Measurements from ENCODE around the gene CSDE1. TPM values are rescaled to one million over a fixed set of nuclear protein-coding genes. Genes with fewer than 3 reads are reported as not detected.
"Not testable (repeated sequence)": the region's sequence is repeated elsewhere in the genome, so short reads cannot be mapped to it uniquely, and the experiment has no call there.

The CSDE1 gene
- total RNA-seq (2014; rRNA removed; shearing (Covaris generic)), result 322 and 732 TPM in 2 replicates

DNA sequence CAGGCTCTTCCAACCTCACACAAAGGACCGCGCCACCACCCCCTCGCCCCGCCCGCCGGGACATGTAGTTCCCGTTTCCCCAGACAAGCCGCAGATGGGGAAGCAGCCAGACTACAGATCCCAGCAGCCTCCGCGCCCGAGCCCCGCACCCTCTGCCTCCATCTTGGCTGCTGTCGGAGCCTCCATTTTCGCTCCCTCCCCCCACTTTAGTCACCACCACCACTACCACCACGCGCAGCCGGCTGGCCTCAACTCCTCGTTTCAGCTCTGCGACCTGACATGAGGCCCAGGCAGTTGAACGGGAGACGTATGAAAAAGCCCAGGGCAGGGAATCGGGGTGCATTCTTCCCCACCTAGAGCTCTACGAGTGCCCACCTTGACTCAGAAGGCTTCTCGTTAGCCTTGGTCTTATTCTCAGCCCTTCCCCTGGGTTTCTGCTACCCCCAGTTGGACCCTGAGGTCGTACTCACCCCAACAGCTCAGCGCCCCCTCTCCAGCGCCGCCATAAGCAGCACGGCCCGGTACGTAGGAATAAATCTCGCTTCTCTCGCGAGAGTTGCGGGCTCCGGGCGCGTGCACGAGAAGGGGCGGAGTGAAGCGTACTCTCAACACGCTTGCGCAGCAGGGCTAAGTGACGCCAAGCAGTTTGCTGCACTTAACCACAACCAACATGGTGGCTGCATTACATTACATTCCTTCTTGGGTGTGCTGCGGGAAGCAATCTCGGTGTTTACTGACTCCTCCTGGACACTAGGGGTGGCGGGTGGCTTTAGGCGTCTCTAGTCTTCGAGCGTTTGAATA, at the start of gene CSDE1:
TSS of gene CSDE1 (minus strand) at position 530 of the 801 bp plus-strand sequence. CDS start 18,094 bp downstream, outside the sequence.
- peak; percentile 98 for DNase-seq (ENCODE audit: low read depth)

DNA sequence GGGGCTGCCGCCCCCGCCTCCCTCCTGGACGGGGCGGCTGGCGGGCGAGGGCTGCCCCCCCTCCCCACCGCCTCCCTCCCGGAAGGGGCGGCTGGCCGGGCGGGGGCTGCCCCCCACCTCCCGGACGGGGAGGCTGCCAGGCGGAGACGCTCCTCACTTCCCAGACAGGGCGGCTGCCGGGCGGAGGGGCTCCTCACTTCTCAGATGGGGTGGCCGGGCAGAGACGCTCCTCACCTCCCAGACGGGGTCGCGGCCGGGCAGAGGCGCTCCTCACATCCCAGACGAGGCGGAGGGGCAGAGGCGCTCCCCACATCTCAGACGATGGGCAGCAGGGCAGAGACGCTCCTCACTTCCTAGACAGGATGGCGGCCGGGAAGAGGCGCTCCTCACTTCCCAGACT, 46.7 kb upstream of the CSDE1 start:
- DNase-seq (ENCODE audit: low read depth), result not testable (repeated sequence)

DNA sequence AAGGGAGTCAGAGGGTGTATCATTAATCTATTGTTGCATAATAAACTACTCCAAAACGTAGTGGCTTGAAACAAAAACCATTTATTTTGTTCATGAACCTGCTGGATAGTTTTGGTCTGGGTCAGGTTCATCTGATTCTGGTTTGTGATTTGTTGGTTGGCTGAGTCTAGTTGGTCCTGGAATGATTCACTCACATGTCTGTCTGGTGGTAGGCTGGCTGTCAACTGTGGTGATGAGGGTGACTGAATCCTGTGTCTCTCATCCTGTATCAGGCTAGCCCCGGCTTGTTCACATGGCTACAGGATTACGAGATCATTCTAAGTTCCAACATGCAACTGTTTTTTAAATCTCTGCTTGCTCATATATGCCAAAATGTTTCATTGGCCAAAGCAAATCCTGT, 45.2 kb upstream of the CSDE1 start:
- DNase-seq (ENCODE audit: low read depth), result no peak

DNA sequence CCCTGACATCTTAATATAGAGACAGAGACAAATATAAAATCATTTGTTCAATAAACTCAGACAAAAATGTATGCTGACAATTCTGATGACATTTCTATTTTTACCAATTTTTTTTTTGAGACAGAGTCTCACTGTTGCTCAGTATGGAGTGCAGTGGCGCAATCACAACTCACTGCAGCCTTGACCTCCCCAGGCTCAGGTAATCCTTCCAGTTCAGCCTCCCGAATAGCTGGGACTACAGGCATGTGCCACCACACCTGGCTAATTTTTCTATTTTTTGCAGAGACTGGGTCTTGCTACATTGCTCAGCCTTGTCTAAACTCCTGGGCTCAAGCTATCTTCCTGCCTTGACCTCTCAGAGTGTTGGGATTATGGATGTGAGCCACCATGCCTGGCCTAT, 36.3 kb upstream of the CSDE1 start:
- DNase-seq (ENCODE audit: low read depth), result no peak

DNA sequence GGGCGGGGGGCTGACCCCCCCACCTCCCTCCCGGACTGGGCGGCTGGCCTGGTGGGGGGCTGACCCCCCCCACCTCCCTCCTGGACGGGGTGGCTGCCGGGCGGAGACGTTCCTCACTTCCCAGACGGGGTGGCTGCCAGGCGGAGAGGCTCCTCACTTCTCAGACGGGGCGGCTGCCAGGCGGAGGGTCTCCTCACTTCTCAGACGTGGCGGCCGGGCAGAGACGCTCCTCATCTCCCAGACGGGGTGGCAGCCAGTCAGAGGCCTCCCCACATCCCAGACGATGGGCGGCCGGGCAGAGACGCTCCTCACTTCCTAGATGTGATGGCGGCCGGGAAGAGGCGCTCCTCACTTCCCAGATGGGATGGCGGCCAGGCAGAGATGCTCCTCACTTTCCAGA, 32.8 kb upstream of the CSDE1 start:
- not testable (repeated sequence) for DNase-seq (ENCODE audit: low read depth)

DNA sequence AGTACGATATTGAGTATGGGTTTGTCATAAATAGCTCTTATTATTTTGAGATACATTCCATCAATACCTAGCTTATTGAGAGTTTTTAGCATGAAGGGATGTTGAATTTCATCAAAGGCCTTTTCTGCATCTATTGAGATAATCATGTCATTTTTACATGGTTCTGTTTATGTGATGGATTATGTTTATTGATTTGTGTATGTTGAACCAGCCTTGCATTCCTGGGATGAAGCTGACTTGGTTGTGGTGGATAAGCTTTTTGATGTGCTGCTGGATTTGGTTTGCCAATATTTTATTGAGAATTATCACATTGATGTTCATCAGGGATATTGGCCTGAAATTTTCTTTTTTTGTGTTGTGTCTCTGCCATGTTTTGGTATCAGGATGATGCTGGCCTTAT, 28.7 kb upstream of the CSDE1 start:
- not testable (repeated sequence) for DNase-seq (ENCODE audit: low read depth)

DNA sequence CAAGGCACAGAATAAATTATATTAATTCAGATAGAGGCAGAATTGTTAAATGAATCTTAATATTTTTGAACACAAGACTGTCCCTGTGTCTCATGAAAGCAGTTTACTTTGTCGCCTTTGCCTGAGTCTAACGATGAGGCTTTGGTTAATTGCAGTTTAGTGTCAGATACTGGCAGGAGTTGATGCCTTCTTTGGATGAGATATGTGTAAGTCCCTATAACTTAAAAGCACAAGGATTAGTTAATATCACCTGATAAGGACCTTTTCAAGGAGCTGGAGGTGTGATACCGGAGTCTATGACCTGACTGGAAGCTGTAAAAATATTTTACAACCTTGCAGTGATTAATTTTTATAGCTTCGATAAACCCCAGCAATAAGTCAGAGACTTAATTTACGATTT, 24.7 kb upstream of the CSDE1 start:
- no peak for DNase-seq (ENCODE audit: low read depth)

DNA sequence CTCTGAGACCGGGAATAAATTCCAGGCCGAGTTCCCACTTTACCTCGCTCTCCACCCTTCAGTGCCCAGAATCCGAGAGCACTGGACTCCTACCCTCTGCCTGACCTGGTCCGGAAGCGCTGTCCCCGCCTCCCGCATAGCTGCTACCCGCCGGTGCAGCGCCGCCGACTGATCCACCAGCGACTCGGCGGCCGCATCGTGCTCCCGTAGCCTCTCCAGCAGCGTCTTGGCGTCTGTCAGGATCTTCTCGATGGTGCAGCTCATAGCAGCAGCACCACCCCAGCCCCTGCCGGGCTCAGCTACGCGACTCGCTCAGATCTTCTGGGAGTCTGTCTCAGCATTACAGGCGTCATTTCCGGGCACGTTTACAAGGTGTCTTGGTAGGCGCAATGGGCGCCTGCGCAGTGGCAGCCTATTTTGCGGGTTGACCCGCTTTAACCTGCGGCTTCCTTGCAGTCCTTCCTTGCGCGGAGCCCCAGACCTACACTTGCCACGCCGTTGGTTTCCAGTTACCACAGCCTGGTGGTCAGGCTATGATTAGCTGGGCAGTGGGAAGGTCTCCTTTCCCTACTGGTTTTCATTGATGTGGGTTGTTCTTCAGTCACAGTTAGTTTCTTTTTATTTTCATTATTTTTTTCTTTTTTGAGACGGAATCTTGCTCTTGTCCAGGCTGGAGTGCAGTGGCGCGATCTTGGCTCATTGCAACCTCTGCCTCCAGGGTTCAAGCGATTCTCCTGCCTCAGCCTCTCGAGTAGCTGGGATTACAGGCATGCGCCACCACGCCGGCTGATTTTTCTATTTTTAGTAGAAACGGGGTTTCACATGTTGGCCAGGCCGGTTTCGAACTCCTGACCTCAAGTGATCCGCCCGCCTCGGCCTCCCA, 22.8 kb upstream of the CSDE1 start, which contains the start of gene SIKE1:
TSS of gene SIKE1 (minus strand) at position 342 of the 883 bp plus-strand sequence. CDS start at position 264, 78 bp downstream.
- peak; percentile 97 for DNase-seq (ENCODE audit: low read depth)

DNA sequence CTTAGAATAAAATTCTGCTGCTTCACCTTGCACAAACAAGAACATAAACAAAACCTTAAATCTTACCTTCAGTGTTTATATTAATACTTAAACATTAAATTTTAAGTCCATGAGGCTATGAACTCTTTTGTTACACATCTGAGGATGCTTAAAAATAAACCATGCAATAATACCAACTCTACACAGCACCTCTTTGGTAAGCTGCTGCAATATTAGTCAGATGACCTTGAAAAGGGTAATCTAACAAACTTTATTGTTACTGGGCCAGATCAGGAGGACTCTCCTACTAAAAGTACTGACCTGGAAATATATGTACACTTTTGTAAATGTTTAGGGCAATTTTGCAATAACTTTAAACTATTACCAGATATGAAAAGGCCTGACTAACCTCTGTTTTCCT, 21.9 kb upstream of the CSDE1 start:
- DNase-seq (ENCODE audit: low read depth), result no peak

DNA sequence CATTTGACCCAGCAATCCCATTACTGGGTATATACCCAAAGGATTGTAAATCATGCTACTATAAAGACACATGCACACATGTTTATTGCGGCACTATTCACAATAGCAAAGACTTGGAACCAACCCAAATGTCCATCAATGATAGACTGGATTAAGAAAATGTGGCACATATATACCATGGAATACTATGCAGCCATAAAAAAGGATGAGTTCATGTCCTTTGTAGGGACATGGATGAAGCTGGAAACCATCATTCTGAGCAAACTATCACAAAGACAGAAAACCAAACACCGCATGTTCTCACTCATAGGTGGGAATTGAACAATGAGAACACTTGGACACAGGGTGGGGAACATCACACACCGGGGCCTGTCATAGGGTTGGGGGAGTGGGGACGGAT, 18.9 kb upstream of the CSDE1 start:
- DNase-seq (ENCODE audit: low read depth), result not testable (repeated sequence)

DNA sequence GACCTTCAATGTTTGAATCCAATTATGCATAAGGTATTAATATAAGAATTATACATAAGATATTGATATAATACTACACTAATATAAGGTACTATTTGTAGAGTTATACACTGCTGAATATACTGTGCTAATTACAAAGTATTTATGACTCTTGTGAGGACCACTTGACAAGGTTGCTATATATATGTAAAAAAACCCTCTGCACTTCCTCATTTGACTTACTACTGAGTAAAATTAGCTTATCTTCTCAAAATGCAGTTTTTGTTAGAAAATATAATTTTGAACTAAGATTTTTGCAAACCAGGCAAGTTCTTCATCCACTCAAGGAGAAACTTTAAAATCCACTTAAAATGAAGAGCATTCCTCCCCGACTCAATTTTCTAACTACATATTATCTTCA, 14.2 kb upstream of the CSDE1 start:
- no peak for DNase-seq (ENCODE audit: low read depth)

DNA sequence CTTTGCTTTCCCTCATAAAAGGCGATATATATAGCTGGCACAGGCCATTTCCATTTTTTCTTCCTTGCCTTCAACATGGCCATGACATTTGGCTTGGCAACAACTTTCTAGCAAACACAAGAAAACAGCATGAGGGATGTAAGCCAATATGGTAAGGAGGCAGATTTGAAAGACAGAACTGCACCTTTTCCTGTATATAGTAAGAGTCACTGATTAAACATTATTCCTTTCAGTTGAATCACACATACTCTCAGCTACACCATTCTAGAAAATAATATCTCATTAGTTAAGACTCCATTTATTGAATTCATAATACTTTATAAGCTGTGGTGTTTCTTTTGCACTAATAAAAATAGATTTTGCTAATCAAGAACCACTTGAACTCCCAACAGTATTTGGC, 13.2 kb upstream of the CSDE1 start:
- no peak for DNase-seq (ENCODE audit: low read depth)

DNA sequence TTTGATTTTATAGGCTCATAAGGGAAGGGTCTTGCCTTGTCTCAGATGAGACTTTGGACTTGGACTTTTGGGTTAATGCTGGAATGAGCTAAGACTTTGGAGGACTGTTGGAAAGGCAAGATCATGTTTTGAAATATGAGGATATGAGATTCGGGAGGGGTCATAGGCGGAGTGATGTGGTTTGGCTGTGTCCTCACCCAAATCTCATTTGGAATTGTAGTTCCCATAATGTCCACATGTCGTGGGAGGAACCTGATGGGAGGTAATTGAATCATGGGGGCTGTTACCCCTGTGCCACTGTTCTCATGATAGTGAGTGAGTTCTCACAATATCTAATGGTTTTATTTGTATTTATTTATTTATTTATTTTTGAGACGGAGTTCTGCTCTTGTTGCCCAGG, 6.9 kb upstream of the CSDE1 start:
- no peak for DNase-seq (ENCODE audit: low read depth)

DNA sequence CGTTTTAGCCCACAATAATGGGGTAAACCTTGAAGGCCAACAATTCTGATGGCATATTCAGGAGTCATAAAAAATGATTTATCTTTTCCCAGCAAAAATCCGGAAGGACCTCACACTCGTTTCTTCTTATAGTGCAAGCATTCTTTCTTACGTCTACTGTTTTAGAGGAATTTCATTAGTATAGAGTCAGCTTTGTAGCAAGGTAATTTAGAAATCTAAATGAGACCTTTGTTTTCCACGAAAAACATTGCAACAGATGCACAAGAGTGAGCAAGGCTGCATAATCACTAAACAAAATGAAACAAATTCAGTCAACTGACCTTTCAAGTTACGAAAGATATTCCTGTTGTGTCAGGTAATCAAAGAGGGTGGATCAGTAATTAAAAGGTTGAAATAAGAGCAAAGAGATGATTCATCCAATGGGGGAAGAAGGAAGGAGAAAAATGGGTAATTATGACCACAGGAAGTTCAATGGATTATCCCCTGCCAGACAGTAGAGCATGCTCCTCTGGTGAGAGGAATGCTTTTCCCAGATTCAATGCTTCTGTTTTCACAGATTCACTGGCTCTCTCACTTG, 560 bp upstream of the CSDE1 start:
- peak; percentile 61 for DNase-seq (ENCODE audit: low read depth)

DNA sequence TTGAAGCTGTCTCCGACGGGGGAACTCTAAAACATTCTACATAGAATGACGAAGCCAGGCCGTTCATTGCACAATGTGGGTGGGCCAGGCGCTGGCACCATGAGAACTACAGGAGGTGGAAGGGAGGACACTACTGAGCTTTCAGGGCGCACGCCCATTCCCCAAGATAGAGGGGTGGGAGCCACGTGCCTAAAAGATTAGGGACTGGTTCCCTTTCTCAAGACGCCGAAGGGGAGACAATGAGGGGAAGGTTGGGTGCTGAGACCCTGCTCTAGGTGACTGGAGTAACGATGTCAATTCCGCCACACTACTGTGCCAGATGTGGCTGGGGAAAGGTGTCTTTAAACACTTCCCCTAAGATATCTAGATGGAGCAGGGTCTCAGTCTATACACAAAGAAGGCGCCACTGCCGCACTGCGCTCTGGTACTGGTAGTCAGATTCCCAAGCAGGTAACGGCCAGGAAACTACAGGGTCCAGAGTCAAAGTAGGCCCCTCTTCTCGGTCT, 782 bp downstream of the CSDE1 start:
- peak; percentile 9 for DNase-seq (ENCODE audit: low read depth)

DNA sequence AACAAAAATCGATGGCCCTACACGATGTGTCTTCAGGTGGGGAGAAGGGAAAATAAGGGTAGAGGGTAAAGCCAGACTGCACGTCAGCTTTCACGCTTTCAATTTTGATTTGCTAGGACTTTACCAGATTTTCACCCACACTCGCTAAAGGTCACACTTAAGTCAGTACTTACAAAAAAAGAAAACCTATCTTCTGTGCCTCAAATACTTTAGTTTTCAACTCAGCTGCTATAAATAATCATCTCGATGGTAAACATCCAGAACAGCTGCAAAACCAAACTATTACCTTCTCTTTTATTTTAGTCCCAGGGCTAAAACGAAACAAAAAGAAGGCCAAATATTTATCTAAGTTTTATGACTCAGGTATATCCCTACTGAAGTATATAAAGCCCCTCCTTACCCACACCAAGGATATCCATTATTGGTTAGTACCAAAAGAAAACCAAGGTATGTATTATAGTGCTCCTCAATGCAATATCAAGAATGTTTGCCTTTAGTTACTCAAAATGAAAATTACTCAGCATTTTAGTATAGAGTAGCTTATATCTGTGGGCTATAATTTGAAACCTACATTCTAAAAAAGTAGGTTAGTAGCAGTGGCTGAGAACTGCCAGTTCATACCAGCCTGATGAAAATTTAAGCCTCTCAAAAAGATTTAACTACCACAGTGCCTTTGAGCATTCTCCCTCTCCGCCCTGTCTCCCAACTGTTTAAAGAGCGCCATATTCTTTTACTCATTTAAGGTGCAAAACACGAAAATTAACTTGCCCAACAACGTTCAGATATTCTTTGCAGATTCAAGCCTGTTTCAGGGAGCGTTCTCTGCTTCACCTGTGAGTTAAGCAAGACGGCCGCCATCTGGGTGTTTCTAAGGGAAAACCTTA, 1.5 kb downstream of the CSDE1 start:
- DNase-seq (ENCODE audit: low read depth), result peak; percentile 7

DNA sequence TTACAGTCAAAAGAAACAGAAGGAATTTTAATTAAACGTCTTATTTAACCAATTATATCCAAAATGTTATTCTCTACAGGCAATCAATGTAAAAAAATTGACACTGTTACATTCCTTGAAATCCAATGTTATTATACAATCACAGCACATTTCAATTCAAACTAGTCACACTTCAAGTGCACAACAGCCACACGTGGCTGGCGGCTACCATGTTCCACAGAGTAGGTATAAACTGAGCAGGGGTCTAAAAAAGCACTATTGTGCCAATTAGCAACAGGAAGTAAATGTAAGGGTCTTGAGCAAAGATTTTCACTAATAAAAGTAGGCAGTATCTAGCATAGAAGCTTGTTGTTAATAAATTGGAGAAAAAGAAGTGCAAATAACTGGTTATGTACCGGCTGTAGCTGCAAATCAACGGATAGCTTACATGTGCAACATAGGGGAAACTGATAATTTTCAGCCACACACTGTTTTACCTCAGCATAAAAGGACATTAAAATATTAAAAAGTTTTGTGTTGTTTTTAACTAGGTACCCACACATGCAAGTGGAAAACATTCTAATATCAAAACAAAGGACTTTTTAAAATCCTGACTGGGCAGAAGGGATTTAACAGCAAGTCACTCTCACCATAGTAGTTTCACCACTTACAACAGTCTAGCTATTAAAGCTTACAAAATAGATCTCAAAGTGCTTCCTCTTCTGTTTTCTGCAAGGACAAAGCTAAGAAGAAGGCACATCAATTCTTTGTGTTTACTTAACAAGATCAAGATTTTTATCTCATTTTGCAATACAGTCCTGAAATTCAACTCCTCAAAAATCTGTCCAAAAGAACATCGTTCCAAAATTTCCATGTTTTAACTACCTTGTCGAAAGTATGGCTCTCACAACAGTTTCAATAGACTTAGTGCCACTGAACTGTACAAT, 2.5 kb downstream of the CSDE1 start:
- DNase-seq (ENCODE audit: low read depth), result no peak

DNA sequence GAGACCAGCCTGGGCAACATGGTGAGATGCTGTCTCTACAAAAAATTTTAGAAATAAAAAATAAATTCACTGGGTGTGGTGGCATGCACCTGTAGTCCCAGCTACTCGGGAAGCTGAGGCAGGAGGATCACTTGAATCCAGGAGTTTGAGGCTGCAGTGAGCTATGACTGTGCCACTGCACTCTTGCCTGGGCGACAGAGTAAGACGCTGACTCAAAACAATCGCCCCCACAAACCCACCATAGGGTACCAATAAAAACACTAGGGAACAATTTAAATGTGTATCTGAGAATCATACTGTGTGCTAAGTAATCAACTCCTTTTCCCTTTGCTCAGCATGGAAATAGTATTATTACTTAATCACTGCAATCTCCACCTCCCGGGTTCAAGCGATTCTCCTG, 4.1 kb downstream of the CSDE1 start:
- DNase-seq (ENCODE audit: low read depth), result not testable (repeated sequence)

DNA sequence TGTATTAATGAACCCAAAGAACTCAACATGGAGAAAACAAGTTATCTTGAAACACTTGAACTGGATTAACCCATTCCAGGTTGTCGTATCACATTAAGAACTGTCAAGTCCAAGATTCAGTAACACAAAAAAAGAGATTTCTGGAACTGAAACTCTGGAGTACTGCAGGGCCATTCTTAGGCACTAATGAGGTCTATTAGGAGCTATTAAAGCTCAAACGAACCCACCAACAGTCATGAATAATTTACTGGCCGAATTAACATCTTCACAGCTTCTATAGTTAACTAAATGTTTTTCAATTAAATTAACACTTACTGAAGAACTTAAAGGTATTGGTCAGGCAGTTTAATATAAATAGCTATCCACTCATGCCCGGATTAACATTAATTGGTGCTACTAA, 4.6 kb downstream of the CSDE1 start:
- no peak for DNase-seq (ENCODE audit: low read depth)

DNA sequence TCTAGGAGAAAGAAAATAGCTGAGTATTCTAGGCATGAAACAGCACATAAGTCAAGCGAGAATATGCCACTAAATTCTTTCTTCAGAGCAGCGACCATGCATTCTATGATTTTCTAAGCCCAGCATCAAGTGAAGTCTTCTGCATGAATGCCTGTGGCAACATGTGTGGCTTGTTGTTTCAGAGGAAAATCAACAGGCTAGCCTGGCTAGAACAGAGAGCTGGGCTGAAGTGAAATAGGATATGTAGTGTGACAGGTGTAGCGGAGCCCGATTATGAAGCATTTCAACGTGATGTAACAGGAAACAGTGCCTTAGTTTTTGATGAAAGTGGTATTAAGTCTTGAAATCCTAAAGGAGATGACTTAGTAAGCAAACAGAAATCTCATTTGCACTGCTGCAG, 7.0 kb downstream of the CSDE1 start:
- no peak for DNase-seq (ENCODE audit: low read depth)
